Esophagus muscularis mucosa (tissue), 3 donors: ENCODE data around the gene ZNF674.

ENCODE experiments used
- CTCF ChIP-seq, 3 experiments: fragments of 200-600 bp in 2 of 3; fragments of 450-650 bp in 1 of 3; sonication (generic) in 2 of 3; IDR thresholded peaks; one replicate each; pipeline ENCODE4 v1.5.1; 2017 to 2019; ENCODE audit warnings: antibody characterized with exemption in 3 of 3, mild to moderate bottlenecking in 2 of 3, moderate library complexity in 1 of 3
- POLR2A ChIP-seq: fragments of 450-650 bp; IDR thresholded peaks from one replicate; pipeline ENCODE4 v1.6.1; 2017; ENCODE audit warnings: antibody characterized with exemption, moderate library complexity, mild to moderate bottlenecking, low read depth

- TF ChIP-seq CTCF (IDR thresholded peaks at IDR 0.05) (no peak), POLR2A (no peak)
Measured at GRCh38 chrX:46456125-46456922, 88.9 kb downstream of the ZNF674 start.
